GM12801 (cell line): Measurements from ENCODE around the gene GNB1L.

ENCODE experiments used
- TF ChIP-seq, protein P1 (sequence below): IDR thresholded peaks from one replicate; pipeline ENCODE4 v1.5.1; 2011; ENCODE audit warnings: control low read depth; ENCODE audit not compliant: insufficient read length; ENCODE audit errors: extremely low read depth

Gene GNB1L

DNA sequence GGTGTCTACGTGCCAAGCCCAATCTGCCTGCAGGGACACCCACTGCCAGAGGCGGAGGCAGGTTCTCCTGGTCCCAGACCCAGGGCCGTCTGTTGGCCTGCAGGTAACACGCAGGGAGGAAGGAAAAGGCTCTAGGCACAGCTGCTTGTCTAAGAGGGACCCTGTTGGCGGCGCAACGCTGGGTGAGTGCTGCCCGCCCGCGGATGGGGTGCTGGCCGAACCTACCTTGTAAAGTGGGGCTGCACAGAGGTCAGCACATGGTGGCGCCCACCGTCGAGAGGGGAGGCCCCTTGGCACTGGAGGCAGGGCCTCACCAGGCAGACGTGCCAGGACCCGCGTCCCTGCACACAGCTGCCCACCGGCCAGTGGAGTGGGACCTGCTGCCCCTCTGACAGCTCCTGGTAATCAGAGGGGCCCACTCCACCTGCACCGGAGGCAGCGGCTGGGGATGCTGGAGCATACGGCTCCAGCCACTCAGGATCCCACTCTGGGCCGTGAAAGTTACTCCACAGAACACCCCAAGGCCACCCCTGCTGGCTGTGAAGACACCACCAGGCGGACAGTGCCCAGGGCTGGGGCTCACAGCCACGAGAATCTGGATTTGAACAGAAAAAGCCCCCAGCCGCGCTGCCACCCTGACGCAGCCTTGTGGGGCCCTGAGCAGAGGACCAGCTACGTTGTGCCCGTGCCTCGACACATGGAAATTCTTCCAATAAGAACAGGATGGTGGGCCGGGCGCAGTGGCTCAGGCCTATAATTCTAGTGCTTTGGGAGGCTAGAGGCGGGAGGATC is 70.1 kb downstream of the GNB1L start:
- TF ChIP-seq, protein P1, sequence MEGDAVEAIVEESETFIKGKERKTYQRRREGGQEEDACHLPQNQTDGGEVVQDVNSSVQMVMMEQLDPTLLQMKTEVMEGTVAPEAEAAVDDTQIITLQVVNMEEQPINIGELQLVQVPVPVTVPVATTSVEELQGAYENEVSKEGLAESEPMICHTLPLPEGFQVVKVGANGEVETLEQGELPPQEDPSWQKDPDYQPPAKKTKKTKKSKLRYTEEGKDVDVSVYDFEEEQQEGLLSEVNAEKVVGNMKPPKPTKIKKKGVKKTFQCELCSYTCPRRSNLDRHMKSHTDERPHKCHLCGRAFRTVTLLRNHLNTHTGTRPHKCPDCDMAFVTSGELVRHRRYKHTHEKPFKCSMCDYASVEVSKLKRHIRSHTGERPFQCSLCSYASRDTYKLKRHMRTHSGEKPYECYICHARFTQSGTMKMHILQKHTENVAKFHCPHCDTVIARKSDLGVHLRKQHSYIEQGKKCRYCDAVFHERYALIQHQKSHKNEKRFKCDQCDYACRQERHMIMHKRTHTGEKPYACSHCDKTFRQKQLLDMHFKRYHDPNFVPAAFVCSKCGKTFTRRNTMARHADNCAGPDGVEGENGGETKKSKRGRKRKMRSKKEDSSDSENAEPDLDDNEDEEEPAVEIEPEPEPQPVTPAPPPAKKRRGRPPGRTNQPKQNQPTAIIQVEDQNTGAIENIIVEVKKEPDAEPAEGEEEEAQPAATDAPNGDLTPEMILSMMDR, result no peak

DNA sequence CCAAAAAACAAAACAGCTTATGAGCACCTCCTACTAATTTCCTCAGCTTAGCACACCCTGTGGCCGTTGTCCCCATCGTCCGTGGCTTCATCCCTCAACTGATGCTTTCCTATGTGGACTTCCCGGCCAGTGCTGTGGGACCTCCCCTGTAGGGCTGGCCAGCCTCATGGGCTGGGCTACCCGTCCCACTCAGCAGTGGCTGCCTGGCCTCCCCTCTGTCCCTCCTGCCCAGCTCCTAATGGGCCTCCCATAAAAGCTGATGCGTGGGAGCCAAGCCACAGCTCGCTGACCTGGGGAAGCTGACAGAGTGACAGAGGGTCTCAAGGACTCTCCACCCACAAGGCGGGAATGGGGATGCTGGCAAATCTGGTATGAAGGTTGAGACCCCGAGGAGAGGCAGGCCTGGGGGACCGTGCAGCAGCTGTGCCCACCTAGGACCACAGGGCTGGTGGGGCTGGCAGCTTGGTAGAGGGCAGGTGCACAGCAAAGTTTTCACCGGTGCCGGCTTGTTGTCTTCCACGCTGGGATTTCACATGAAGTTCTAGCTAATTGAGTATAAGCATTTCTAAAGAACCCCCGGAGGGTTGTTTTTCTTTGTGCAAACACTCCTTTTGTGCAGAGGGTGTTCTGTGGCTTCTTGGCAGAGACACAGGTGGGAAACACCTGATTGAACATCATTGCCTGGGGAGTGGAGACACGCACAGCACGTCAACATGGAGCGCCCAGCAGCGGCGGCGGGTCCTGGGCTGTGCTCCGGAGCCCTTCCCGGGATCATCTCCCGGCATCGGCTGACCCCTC is 70.9 kb downstream of the GNB1L start:
- TF ChIP-seq, protein P1, result no peak

DNA sequence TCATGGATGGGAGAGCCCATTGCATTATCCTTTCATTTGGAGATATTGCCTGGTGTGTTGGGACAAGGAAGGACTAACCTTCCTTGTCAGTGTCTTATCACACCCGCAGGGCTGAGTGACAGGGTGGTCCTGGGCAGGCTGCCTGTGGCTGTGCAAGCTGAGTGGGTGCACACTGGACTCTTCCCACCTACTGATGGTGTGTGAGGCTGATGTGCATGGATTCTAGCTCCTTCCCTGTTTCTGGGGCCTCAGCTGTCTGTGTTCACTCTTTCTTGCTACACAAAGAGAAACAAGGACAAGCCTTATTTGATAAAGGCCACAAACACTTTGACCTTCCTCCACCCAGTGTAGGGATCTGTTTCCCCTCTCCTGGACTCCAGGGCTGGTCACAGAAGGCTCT is 72.1 kb downstream of the GNB1L start:
- TF ChIP-seq, protein P1, result no peak

DNA sequence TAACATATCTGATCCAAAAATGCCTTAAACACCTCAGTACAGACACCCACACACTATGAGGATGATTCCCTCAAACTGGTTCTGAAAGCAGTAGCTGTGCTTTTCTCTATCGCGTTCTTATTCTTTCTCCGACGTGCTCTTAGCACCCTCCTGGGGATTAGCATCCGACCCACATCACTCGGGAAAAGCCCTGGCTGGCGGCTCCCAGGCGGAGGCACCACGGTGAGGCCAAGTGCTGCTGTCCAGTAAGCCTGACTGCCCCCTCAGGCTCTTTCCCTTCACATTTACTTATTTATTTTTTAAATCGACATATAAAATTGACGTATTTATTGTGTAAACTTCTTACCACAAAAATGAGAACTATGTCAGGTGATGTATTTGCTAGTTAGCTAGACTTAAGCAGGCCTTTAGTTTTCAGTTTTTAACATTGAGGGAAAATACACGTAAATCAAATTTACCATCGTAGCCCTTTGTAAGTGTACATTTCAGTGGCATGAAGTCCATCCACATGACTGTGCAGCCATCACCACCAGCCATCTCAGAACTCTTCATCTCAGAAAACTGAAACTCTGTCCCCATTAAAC is 74.9 kb downstream of the GNB1L start:
- TF ChIP-seq, protein P1, result no peak

DNA sequence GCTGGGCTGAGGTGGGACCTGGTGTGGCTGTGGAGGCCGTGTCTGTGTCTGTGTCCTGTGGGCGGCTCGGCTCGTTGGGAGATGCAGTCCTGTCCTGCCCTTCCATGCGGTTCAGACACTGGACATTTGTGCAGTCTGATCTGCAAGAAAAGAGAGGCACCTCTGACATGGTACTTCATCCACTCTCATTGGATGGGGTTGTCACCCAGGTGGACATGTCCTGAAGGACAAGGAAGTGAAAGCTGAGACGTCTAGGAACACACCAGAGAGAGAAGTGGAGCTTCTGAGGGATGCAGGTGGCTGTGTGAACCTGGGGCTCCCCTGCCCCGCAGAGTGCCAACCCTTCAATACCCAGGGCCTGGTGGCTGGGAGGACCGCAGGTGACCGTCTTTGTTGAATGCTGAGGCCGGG is 75.7 kb downstream of the GNB1L start:
- TF ChIP-seq, protein P1, result no peak

DNA sequence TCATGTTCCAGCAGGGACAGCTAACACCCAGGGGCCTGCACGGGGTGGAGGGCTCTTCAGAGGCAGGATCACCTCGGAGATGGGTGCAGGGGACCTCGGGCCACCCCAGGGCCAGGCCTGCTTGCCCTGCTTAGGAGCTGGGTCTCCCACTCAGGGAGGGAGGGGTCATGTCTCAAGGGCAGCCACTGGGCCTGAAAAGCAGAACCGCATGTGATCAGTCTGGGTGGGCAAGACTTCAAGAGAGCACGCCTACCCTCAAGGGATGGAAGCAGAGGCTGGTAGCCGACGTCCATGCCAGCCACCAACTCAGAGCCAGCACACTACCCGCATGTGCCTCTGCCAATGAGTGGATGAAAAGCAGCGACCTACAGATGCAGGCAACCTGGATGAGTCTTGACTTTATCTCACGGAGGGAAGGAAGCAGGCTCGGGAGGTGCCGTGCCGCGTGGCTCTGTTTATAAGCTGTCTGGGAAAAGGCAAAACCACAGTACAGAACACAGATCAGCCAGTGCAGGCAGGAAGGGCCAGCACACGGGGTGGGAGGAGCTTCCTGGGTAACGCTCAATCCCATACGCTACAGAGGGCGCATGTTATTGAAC is 78.1 kb downstream of the GNB1L start:
- TF ChIP-seq, protein P1, result no peak
